Effector memory CD8-positive, alpha-beta T cell (primary cell): Measurements from ENCODE around the gene CALN1.
"Not testable (repeated sequence)": the region's sequence is repeated elsewhere in the genome, so short reads cannot be mapped to it uniquely, and the experiment has no call there.

ENCODE experiments used
- ATAC-seq: fragments of 150-1000 bp; cut with Tn5 transposase; replicated peaks from 2 replicates; pipeline ENCODE4 v1.10.0; 2021; ENCODE audit warnings: mild to moderate bottlenecking, moderate library complexity
- DNase-seq, 3 experiments: peaks; one replicate each; pipeline ENCODE4 v3.0.0; 2021
- H3K27ac Mint-ChIP-seq, 2 donors: one replicate each; pipeline ENCODE4 v1.8.0; 2022; ENCODE audit warnings: mild to moderate bottlenecking in 2 of 2, mixed read lengths in 2 of 2, moderate library complexity in 2 of 2
- H3K27me3 Mint-ChIP-seq, 2 donors: one replicate each; pipeline ENCODE4 v1.8.0; 2022; ENCODE audit warnings: mixed read lengths in 2 of 2
- H3K36me3 Mint-ChIP-seq: one replicate; pipeline ENCODE4 v1.8.0; 2022; ENCODE audit warnings: mild to moderate bottlenecking, moderate library complexity, mixed read lengths; ENCODE audit not compliant: insufficient read depth
- H3K4me1 Mint-ChIP-seq, 2 donors: one replicate each; pipeline ENCODE4 v1.8.0; 2022; ENCODE audit warnings: low read depth in 2 of 2, mixed read lengths in 2 of 2
- H3K4me3 Mint-ChIP-seq, 2 donors: one replicate each; pipeline ENCODE4 v1.8.0; 2022; ENCODE audit warnings: mild to moderate bottlenecking in 2 of 2, mixed read lengths in 2 of 2, moderate library complexity in 2 of 2
- H3K9me3 Mint-ChIP-seq, 2 donors: one replicate each; pipeline ENCODE4 v1.8.0; 2022; ENCODE audit warnings: mixed read lengths in 2 of 2

Gene CALN1

DNA sequence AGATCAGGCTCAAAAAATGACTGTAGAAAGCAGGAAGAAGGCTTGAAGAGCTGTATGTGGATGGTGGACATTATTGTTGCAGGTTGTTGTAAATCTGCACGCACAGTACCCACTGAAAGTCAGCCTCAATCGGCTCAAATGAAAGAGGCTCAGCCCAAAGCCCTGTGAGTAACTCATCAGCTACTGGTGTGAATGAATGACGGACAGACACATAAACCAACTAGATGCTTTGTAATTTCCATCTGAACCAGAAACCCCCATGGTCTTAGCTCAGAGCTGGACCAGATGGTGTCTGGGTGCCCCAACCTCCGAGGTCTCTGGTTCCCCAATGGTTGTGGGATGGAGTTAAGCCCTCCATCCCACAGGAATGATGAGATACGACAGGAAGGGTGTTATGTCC lies 7.4 kb downstream of the CALN1 start:
- DNase-seq (no peak), ATAC-seq (no peak)
- H3K9me3 Mint-ChIP-seq: peaks cover 6 to 19% of the 10 kb centered on the region in 2 donors
- H3K4me3 Mint-ChIP-seq: no peak overlapping the region
- H3K27ac Mint-ChIP-seq: no peak overlapping the region
- H3K36me3 Mint-ChIP-seq: no peaks in the 10 kb centered on the region
- peaks cover 0 to 9% of the 10 kb centered on the region in 2 donors for H3K27me3 Mint-ChIP-seq
- H3K4me1 Mint-ChIP-seq: no peaks in the 10 kb centered on the region

DNA sequence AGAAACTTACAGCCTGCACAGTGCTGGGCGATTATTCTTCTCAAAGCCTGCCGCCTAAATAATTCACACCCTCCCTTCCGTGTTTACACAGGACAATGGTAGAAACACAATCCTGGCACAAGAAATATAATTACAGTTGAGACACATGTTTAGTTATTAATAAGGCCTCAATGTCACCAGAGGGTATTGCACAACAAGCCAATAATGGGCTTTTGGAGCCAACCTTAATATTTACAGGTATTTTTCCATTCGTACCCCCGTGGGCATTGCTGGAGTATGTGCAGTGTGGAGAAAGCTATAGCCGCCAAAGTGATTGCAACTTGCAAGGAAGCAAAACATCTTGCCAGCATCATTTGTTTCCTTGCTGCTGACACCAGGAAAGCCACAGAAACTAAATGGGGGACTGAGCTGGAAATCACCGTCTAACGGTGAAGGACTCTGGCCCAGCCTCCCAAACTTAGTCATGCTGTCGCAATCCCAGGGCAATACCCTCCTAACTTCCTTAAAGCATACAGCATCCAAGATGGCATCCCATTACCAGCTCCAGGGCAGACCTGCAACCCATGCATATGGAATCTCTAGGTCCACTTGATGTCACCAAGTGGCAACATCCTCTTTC lies 8.6 kb downstream of the CALN1 start:
- H3K9me3 Mint-ChIP-seq: peaks cover 6 to 19% of the 10 kb centered on the region in 2 donors
- no peak overlapping the region for H3K27ac Mint-ChIP-seq
- DNase-seq (no peak), ATAC-seq (no peak)
- peaks cover 0 to 9% of the 10 kb centered on the region in 2 donors for H3K27me3 Mint-ChIP-seq
- H3K36me3 Mint-ChIP-seq: no peaks in the 10 kb centered on the region
- H3K4me1 Mint-ChIP-seq: no peaks in the 10 kb centered on the region
- no peak overlapping the region for H3K4me3 Mint-ChIP-seq

DNA sequence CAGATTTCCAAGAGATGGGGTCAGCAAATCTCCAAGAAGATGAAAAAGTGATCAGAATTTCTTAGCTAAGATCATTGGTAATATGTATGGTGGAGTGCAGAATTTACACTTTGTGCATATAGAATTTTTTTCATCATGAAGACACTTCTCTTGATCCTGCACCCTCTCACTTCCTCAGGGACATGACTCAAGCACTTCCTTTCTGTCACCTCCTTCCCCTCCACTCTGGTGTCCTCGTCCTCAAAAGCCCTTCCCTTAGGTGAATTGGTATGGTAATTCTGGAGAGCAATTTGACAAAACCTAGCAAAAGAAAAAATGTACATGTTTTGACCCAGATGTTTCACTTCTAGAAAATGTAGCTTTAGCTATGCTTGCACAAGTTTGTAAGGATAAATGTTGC lies 18.1 kb downstream of the CALN1 start:
- DNase-seq (no peak), ATAC-seq (no peak)
- Mint-ChIP-seq H3K36me3 (no peaks in the 10 kb centered on the region), H3K9me3 (peaks cover 2 to 4% of the 10 kb centered on the region in 2 donors), H3K27me3 (peaks cover 3 to 4% of the 10 kb centered on the region in 2 donors), H3K4me3 (no peak overlapping the region), H3K27ac (no peak overlapping the region), H3K4me1 (no peaks in the 10 kb centered on the region)

DNA sequence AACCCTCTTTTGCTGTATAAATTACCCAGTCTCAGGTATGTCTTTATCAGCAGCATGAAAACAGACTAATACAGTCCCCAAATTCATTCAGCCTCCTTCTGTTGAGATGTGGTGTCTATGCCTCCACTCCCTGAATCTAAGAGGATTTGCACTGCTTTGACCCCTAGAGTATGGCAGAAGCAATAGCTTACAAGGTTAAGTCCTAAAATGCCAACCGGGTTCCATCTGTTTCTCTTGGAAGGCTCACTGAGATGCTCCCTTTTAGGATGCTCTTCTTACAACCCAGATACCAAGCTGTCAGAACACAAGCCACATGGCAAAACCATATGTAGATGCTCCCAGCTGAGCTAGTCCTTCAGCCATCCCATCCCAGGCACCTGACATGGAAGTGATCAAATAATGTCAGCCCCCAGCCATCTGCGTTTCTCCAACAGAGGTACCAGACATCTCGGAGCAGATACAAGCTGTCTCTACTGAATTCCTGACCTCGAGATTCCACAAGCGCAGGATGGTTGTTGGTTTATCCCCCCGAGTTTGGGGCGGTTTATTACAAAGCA lies 20.2 kb downstream of the CALN1 start:
- Mint-ChIP-seq H3K9me3 (peaks cover 4 to 7% of the 10 kb centered on the region in 2 donors), H3K36me3 (no peaks in the 10 kb centered on the region), H3K4me3 (no peak overlapping the region), H3K27ac (no peak overlapping the region), H3K27me3 (peaks cover 4 to 9% of the 10 kb centered on the region in 2 donors), H3K4me1 (no peaks in the 10 kb centered on the region)
- ATAC-seq (no peak), DNase-seq (no peak)

DNA sequence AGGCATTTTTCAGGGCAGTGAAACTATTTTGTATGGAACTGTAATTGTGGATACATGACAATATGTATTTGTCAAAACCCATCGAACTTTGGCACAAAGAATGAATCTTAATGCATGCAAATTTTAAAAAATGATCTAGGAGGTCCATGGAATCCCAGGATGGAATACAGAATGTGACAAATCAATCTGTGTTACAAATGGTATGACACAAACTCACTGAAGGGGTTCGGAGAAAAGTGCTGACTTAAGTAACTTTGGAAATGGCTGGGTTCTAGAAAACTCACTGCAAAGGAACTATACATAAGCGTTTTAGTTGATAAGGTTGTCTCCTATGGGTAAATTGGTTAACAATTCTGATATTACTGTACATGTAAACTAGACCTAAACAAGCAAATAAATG lies 26.0 kb downstream of the CALN1 start:
- H3K9me3 Mint-ChIP-seq: peaks cover 1 to 7% of the 10 kb centered on the region in 2 donors
- peaks cover 0 to 9% of the 10 kb centered on the region in 2 donors for H3K27me3 Mint-ChIP-seq
- ATAC-seq: no peak
- H3K4me1 Mint-ChIP-seq: no peaks in the 10 kb centered on the region
- no peak overlapping the region for H3K27ac Mint-ChIP-seq
- H3K4me3 Mint-ChIP-seq: no peak overlapping the region
- no peak for DNase-seq
- no peaks in the 10 kb centered on the region for H3K36me3 Mint-ChIP-seq

DNA sequence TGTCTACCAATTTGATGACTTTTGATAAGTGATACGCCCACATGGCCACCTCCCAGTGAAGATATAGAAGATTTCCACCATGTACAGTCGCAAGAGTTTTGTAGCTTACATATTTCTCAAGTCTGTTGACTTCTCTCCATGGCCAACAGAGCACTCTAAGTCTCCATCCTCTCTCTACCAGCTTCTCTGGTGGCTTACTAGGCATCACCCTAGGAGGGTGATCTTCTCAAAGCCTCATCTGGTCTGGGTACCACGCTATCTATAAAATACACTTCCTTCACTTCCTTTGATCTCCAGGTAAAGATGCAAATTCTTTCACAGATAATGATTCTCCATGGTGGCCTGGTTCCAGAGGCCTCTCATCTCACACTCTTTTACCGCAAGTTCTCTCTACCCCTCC lies 49.9 kb downstream of the CALN1 start:
- no peaks in the 10 kb centered on the region for H3K27me3 Mint-ChIP-seq
- H3K4me1 Mint-ChIP-seq: no peaks in the 10 kb centered on the region
- H3K9me3 Mint-ChIP-seq: peaks cover 5 to 8% of the 10 kb centered on the region in 2 donors
- H3K27ac Mint-ChIP-seq: no peak overlapping the region
- H3K36me3 Mint-ChIP-seq: no peaks in the 10 kb centered on the region
- H3K4me3 Mint-ChIP-seq: no peak overlapping the region
- DNase-seq (no peak), ATAC-seq (no peak)

DNA sequence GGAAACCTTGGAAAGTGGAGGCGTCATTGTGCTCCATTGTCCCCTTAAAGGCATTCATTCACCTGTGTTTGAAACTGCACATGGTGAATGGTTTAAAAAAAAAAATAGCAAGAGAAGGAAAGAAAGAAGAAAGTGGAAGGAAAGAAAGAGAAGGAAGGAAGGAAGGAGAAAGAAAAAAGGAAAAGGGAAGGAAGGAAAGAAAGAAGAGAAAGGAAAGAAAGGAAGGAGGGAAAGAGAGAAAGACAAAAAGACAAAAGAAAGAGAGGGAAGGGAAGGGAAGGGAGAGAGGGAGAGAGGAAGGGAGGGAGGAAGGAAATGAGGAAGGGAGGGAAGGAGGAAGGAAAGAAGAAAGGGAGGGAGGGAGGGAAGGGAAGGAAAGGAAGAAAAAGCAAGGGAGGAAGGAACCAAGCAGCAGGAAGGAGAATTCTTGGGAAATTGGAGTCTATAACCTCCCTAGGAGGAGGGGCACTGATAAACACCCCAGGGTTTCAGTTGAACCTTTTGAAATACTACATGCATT lies 66.9 kb downstream of the CALN1 start:
- ATAC-seq (no peak), DNase-seq (no peak)
- no peak overlapping the region for H3K27ac Mint-ChIP-seq
- no peaks in the 10 kb centered on the region for H3K4me1 Mint-ChIP-seq
- no peaks in the 10 kb centered on the region for H3K36me3 Mint-ChIP-seq
- H3K4me3 Mint-ChIP-seq: no peak overlapping the region
- no peaks in the 10 kb centered on the region for H3K27me3 Mint-ChIP-seq
- H3K9me3 Mint-ChIP-seq: peaks cover 0 to 5% of the 10 kb centered on the region in 2 donors

DNA sequence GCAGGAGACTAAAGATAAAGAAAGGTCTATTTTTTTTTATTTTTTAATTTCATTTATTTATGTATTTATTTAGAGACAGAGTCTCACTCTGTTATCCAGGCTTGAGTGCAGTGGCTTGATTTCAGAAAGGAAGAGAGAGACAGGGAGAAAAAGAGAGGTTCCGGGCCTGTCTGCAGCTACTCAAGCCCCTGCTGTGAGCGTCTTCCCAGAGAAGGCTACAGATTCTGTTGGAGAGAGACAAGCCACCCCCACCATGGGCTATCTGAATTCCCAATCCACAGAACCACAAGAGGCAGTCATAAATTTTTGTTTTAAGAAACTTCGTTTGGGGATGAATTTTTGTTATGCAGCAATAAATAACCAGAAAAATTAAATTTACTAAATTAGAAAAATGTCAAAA lies 68.1 kb downstream of the CALN1 start:
- Mint-ChIP-seq H3K4me3 (no peak overlapping the region), H3K9me3 (peaks cover 5 to 7% of the 10 kb centered on the region in 2 donors), H3K36me3 (no peaks in the 10 kb centered on the region), H3K27me3 (no peaks in the 10 kb centered on the region), H3K4me1 (no peaks in the 10 kb centered on the region), H3K27ac (no peak overlapping the region)
- ATAC-seq: no peak
- DNase-seq: no peak

DNA sequence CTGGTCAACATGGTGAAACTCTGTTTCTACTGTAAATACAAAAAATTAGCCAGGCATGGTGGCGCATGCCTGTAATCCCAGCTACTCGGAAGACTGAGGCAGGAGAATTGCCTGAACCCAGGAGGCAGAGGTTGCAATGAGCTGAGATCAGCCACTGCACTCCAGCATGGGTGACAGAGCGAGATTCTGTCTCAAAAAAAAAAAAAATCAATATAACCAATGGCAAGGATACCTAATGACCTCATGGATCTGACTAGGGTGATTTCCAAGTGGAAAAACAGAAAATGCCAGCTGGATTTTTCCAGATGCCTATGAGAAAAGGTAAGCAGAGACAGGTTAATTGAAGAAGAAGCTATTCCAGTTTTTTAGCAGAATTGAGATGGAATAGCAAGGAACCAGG lies 68.8 kb downstream of the CALN1 start:
- not testable (repeated sequence) for H3K27me3 Mint-ChIP-seq, H3K9me3 Mint-ChIP-seq, H3K4me3 Mint-ChIP-seq, H3K4me1 Mint-ChIP-seq, H3K36me3 Mint-ChIP-seq, ATAC-seq, H3K27ac Mint-ChIP-seq, DNase-seq

DNA sequence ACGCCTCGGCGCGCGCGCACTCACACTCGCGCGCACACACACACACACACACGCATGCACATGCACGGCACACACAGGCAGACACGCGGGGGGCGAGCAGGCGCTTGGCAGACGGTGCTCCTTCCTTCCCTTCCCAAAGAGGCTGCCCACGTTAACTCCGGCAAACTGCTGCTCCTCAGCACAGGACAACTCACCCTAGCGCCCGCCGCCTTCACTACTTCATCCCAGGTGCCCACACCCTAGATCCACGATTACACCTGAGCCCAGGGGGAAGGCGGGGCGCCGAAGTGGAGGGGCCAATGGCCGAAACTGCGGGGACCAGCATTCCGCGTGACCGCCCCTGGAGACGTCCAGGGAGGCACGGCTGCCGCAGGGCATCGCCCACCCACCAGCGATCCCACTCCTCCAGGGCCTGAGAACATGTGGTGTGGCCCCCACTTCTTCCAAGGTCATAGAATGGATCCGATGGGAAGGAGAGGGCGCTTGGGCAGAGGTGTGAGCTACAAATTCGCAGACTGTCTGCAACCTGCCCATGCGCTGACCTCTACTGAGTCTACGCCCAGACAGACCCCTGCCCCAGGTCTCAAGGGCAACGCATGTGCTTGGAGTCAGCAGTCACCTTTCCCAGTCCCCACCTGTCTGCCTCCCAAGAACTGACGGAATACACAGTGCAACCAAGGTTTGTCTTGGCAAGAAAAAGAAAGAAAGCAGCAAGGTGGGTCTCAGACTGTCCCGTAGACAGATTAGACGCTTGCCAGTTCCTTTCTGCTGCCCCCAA lies 74.6 kb downstream of the CALN1 start:
- Mint-ChIP-seq H3K4me1 (peaks cover 0 to 5% of the 10 kb centered on the region in 2 donors), H3K27me3 (peaks cover 12 to 28% of the 10 kb centered on the region in 2 donors), H3K4me3 (no peak overlapping the region), H3K9me3 (peaks cover 4 to 17% of the 10 kb centered on the region in 2 donors), H3K36me3 (no peaks in the 10 kb centered on the region), H3K27ac (no peak overlapping the region)
- no peak for DNase-seq
- no peak for ATAC-seq

DNA sequence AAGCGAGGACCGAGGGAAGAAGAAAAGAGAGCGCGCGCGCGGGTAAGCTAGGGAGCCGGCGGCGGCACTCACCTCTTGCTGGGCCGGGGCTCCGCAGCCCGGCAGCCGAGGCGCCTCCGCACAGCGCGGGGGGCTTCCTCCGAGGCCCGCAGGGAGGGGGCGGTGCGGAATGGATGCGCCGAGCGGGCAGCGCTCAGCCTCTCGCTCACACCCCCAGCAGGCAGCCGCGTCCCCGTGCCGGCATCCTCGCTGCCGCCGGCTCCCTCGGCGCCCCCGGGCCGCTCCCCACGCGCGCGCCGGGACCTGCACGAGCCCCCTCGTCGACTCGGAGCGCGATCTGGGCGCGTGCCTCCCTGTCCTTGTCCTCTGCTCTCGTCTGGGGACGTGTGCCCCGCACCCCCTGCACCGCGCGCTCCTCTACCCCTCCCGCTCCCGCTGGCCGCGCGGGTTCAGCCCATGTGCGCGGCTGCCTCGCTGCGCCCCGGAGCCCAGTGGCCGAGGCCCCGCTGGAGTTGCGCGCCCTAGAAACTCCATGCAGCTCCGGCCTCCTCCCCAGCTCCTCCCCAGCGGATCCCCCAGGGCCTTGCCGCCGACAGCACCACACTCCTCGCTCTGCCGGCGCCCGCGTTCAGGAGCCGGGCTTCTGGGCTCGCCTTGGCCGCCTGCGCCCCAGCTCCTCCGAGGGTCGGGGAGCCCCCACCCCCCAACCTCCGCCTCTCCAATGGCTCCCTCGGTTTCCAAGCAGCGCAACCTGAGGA lies 75.3 kb downstream of the CALN1 start:
- H3K9me3 Mint-ChIP-seq: peaks cover 4 to 17% of the 10 kb centered on the region in 2 donors
- H3K4me3 Mint-ChIP-seq: no peak overlapping the region
- H3K4me1 Mint-ChIP-seq: peaks cover 0 to 5% of the 10 kb centered on the region in 2 donors
- ATAC-seq (no peak), DNase-seq (no peak)
- no peak overlapping the region for H3K27ac Mint-ChIP-seq
- no peaks in the 10 kb centered on the region for H3K36me3 Mint-ChIP-seq
- peaks cover 12 to 28% of the 10 kb centered on the region in 2 donors for H3K27me3 Mint-ChIP-seq

DNA sequence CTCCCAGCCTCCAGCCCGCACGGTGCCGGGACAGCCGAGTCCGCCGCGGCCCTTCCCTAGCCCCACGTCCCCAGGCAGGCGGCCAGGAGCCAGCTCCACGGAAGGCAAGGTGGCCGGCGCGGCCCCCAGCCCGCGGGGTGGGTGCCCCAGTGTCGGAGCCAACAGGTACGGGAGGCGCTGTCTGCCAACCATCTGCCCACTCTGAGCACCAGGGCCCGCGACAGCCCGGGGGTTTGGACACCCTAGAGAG lies 75.8 kb downstream of the CALN1 start:
- peaks cover 0 to 5% of the 10 kb centered on the region in 2 donors for H3K4me1 Mint-ChIP-seq
- no peak overlapping the region for H3K4me3 Mint-ChIP-seq
- ATAC-seq (no peak), DNase-seq (no peak)
- H3K27me3 Mint-ChIP-seq: peaks cover 12 to 28% of the 10 kb centered on the region in 2 donors
- peaks cover 4 to 17% of the 10 kb centered on the region in 2 donors for H3K9me3 Mint-ChIP-seq
- no peaks in the 10 kb centered on the region for H3K36me3 Mint-ChIP-seq
- H3K27ac Mint-ChIP-seq: no peak overlapping the region

DNA sequence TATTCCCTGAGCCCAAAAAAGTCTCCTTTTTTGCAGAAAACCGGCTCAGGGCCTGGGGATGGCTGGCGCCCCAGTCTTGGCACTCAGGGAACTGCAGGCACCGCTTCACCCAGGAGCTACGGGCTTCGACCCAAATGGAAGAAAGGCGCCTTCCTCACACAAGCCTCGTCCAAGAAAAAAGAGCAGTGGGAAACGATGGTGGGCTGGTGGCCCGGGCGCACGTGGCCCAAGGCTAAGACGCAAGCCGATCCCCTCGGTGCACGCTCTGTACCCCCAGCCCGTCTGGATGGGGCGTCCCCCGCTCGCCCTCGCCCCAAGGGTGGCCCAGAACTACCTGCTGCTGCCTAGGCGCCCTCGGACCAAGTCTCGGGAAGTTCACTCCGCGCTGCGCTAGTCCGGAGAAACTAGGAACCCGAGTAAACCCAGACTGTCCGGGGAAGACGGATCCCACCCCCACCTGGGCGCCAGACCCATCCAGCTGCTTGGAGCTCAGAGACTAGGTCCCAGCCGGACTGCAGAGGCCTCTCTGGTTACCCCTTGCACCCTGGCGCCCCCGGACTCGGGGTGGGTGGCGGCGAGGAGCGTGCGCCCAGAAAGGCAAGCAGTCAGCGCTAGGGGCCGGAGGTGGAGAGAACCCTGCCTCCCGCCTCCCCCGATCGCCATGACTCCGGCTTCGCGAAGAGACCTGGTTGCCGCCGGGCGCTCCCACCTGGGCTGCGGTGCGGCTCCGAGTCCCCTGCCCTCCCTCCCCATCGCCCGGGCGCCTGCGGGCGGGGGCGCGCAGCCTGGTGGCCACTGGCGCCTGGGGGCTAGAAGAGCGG lies 76.4 kb downstream of the CALN1 start:
- Mint-ChIP-seq H3K27ac (no peak overlapping the region), H3K9me3 (peaks cover 4 to 17% of the 10 kb centered on the region in 2 donors), H3K4me1 (peaks cover 0 to 5% of the 10 kb centered on the region in 2 donors), H3K4me3 (no peak overlapping the region), H3K36me3 (no peaks in the 10 kb centered on the region), H3K27me3 (peaks cover 12 to 28% of the 10 kb centered on the region in 2 donors)
- ATAC-seq (no peak), DNase-seq (no peak)
